Right lobe of liver (tissue), 4 donors: Measurements from ENCODE around the gene CCT6A.

Source experiments
- POLR2A ChIP-seq: fragments of 450-650 bp; IDR thresholded peaks from one replicate; pipeline ENCODE4 v1.6.1; 2017; ENCODE audit warnings: antibody characterized with exemption, mild to moderate bottlenecking
- TF ChIP-seq, protein P1 (sequence below), 4 donors: fragments of 200-600 bp in 3 of 4; fragments of 450-650 bp in 1 of 4; IDR thresholded peaks; one replicate each; pipeline versions ENCODE4 v1.5.1 to v1.8.0; 2016 to 2022; ENCODE audit warnings: antibody characterized with exemption in 4 of 4, mild to moderate bottlenecking in 2 of 4
- donor health status: DM: no; HTN: no; CAD: no.
- donor health status: DM: no; HTN: no; CAD: no.
- donor health status: DM: no; HTN: yes; CAD: no.

DNA sequence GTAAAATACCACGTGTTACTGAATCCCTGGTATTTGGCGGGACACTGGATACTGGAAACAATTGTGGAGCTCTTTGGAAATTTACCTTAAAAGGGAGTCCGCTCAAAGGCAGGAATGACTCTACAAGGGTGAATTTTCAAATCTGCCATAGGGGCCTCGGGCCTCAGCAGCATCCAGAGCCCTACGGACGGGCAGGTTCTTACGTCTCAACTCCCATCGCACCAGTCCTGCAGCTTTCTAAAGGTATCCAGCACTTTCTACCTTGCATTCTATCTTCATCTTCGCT is 569 bp upstream of the CCT6A start:
- TF ChIP-seq, protein P1, sequence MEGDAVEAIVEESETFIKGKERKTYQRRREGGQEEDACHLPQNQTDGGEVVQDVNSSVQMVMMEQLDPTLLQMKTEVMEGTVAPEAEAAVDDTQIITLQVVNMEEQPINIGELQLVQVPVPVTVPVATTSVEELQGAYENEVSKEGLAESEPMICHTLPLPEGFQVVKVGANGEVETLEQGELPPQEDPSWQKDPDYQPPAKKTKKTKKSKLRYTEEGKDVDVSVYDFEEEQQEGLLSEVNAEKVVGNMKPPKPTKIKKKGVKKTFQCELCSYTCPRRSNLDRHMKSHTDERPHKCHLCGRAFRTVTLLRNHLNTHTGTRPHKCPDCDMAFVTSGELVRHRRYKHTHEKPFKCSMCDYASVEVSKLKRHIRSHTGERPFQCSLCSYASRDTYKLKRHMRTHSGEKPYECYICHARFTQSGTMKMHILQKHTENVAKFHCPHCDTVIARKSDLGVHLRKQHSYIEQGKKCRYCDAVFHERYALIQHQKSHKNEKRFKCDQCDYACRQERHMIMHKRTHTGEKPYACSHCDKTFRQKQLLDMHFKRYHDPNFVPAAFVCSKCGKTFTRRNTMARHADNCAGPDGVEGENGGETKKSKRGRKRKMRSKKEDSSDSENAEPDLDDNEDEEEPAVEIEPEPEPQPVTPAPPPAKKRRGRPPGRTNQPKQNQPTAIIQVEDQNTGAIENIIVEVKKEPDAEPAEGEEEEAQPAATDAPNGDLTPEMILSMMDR (IDR thresholded peaks at IDR 0.05), result no peak
- no peak for TF ChIP-seq POLR2A
